HepG2 (cell line): ENCODE results near the gene ALKBH4. TPM values are rescaled to one million over a fixed set of nuclear protein-coding genes. Genes with fewer than 3 reads are reported as not detected.
"Not testable (repeated sequence)": the region's sequence is repeated elsewhere in the genome, so short reads cannot be mapped to it uniquely, and the experiment has no call there.

Experiments used
- ATAC-seq: fragments of 200-7000 bp; cut with Tn5 transposase; 3 replicates; pipeline ENCODE4 v1.9.1; 2020; ENCODE audit warnings: mild to moderate bottlenecking, moderate library complexity
- BruUV-seq: library from RNA; stranded (reverse); fragments of 400-500 nt; replicated peaks from 2 replicates; lab custom pipeline; 2021; lab: Mats Ljungman, UMichigan
- CTCF ChIA-PET: fragments of 300-600 bp; formaldehyde crosslinking; extraction: SDS; loops from one replicate; lab custom pipeline; 2021; ENCODE audit warnings: low total read pairs, inconsistent platforms, low intra/inter-chr PET ratio; lab: Yijun Ruan, JAX
- POLR2A ChIA-PET: fragments of 350-600 bp; sonication (Branson Sonifier 250); formaldehyde crosslinking; loops from one replicate; lab custom pipeline; 2020; ENCODE audit warnings: antibody characterized with exemption, inconsistent platforms; lab: Yijun Ruan, JAX
- DNase-seq: peaks from one replicate; pipeline ENCODE4 v3.0.0-alpha.2; 2015; ENCODE audit warnings: low spot score
- FAIRE-seq: peaks from 3 replicates; lab custom pipeline; 2011; peaks lifted over from hg19 to GRCh38; lab: Jason Lieb, UNC
- H2AFZ ChIP-seq: one replicate; pipeline ENCODE4 v1.6.1; 2011; ENCODE audit warnings: low read length, inconsistent platforms
- H3K27ac ChIP-seq: fragments of 300-600 bp; 3 replicates; pipeline ENCODE4 v1.8.0; 2011; ENCODE audit warnings: mixed run types, mild to moderate bottlenecking, mixed read lengths, low read length, inconsistent platforms; ENCODE audit not compliant: insufficient read depth; ENCODE audit errors: extremely low read length
- H3K27me3 ChIP-seq, 2 experiments: fragments of 200-600 bp in 1 of 2; 2 replicates in 1 of 2; 3 replicates in 1 of 2; pipeline versions ENCODE4 v1.6.0 to v1.8.0; 2011; ENCODE audit warnings: low read length in 2 of 2, mild to moderate bottlenecking in 2 of 2, moderate library complexity in 2 of 2, inconsistent platforms in 1 of 2; ENCODE audit not compliant: insufficient read depth in 2 of 2, control insufficient read depth in 1 of 2
- H3K36me3 ChIP-seq, 2 experiments: fragments of 200-600 bp in 1 of 2; replicated peaks in 1 of 2; 2 replicates in 1 of 2; 3 replicates in 1 of 2; pipeline versions ENCODE4 v1.5.1 to v1.8.0; 2011; ENCODE audit warnings: low read length in 2 of 2, inconsistent platforms in 1 of 2; ENCODE audit not compliant: insufficient read depth in 2 of 2, control insufficient read depth in 1 of 2
- H3K4me1 ChIP-seq: 2 replicates; pipeline ENCODE4 v1.5.1; 2012; ENCODE audit warnings: low read length, inconsistent platforms; ENCODE audit not compliant: insufficient read depth
- H3K4me2 ChIP-seq: 2 replicates; pipeline ENCODE4 v1.6.0; 2011; ENCODE audit warnings: low read depth, low read length, inconsistent platforms
- H3K4me3 ChIP-seq, 3 experiments: fragments of 200-600 bp in 1 of 3; sonication (generic), shearing (Covaris generic) in 1 of 3; replicated peaks in 1 of 3; 2 replicates each; pipeline ENCODE4 v1.5.1; 2011 to 2016; ENCODE audit warnings: low read length in 3 of 3, inconsistent platforms in 2 of 3, low read depth in 2 of 3, mild to moderate bottlenecking in 2 of 3, control low read depth in 1 of 3, mixed read lengths in 1 of 3; ENCODE audit not compliant: insufficient read depth in 1 of 3
- H3K79me2 ChIP-seq: one replicate; pipeline ENCODE4 v1.6.1; 2011; ENCODE audit warnings: low read length, inconsistent platforms; ENCODE audit not compliant: insufficient read depth
- H3K9ac ChIP-seq: 2 replicates; pipeline ENCODE4 v1.6.0; 2011; ENCODE audit warnings: mild to moderate bottlenecking, low read depth, low read length, inconsistent platforms; ENCODE audit not compliant: insufficient read depth
- H3K9me3 ChIP-seq: 2 replicates; pipeline ENCODE4 v1.5.1; 2012; ENCODE audit warnings: mild to moderate bottlenecking, low read length
- H4K20me1 ChIP-seq: 2 replicates; pipeline ENCODE4 v1.6.0; 2011; ENCODE audit warnings: inconsistent platforms, mild to moderate bottlenecking, low read length, moderate library complexity; ENCODE audit not compliant: insufficient read depth
- MYNN ChIP-seq: sonication (generic); formaldehyde crosslinking; IDR thresholded peaks from 2 replicates; pipeline ENCODE4 v1.4.0; 2020; ENCODE audit warnings: mild to moderate bottlenecking, low read depth, missing genetic modification reagents
- PHB2 ChIP-seq: fragments of 450-650 bp; IDR thresholded peaks from 2 replicates; pipeline ENCODE4 v1.6.1; 2018; ENCODE audit not compliant: partially characterized antibody
- RBFOX2 ChIP-seq: fragments of 200-400 bp; formaldehyde crosslinking; IDR thresholded peaks from 2 replicates; pipeline ENCODE4 v1.6.1; 2017; ENCODE audit warnings: low read depth, mild to moderate bottlenecking, low read length
- ZNF136 ChIP-seq: sonication (generic); formaldehyde crosslinking; IDR thresholded peaks from 2 replicates; pipeline ENCODE4 v1.8.1; 2022; ENCODE audit warnings: low read depth, mild to moderate bottlenecking, moderate library complexity, missing genetic modification reagents
- ZNF143 ChIP-seq: sonication (generic); formaldehyde crosslinking; IDR thresholded peaks from 2 replicates; pipeline ENCODE4 v1.4.0; 2020; ENCODE audit warnings: missing genetic modification reagents
- ZNF180 ChIP-seq: sonication (generic); formaldehyde crosslinking; IDR thresholded peaks from 2 replicates; pipeline ENCODE4 v1.4.0; 2020; ENCODE audit warnings: low read depth, missing genetic modification reagents, borderline replicate concordance
- ZNF232 ChIP-seq: sonication (generic); formaldehyde crosslinking; IDR thresholded peaks from 2 replicates; pipeline ENCODE4 v1.4.0; 2020; ENCODE audit warnings: missing genetic modification reagents, borderline replicate concordance
- ZNF879 ChIP-seq: sonication (generic); formaldehyde crosslinking; IDR thresholded peaks from 2 replicates; pipeline ENCODE4 v1.8.1; 2023; ENCODE audit warnings: missing genetic modification reagents
- WGBS: methylation state at CpG from one replicate; pipeline ENCODE4 v1.1.6; 2017; ENCODE audit warnings: low lambda C conversion rate; 5-methylcytosine and 5-hydroxymethylcytosine counted together
- in situ Hi-C: cut with HindIII; loops from 2 replicates; pipeline ENCODE4 v1.10.0; 2017; ENCODE audit warnings: low pct_unique_long_range_greater_than_20kb; ENCODE audit not compliant: extremely low pct_ligation_motif_present
- intact Hi-C: fragments of 100-400 bp; cut with micrococcal nuclease; formaldehyde crosslinking; loops from one replicate; pipeline ENCODE4 v1.10.0; 2022; ENCODE audit not compliant: unreplicated experiment
- polyA plus RNA-seq, 8 experiments: library from polyadenylated mRNA; depleted of rRNA in 3 of 8; stranded (reverse) in 7 of 8; unstranded in 1 of 8; fragments of >200 nt; fragmentation: Illumina TruSeq in 4 of 8; extraction: Trizol in 4 of 8; gene quantifications; 2 replicates each; pipeline versions ENCODE4 v1.2.1 to v1.2.3, GENCODE V29; 2011 to 2016; ENCODE audit warnings: low read depth in 4 of 8, missing spikeins in 1 of 8, mixed read lengths in 1 of 8; ENCODE audit not compliant: insufficient read depth in 1 of 8
- total RNA-seq, 5 experiments: library from RNA; depleted of rRNA; stranded (reverse); fragments of >200 nt; fragmentation: Illumina TruSeq; extraction: Trizol; gene quantifications; 2 replicates each; pipeline ENCODE4 v1.2.3, GENCODE V29; 2016; ENCODE audit warnings: low read depth in 1 of 5
- TF ChIP-seq, protein P1 (sequence below): sonication (generic); formaldehyde crosslinking; IDR thresholded peaks from 2 replicates; pipeline ENCODE4 v1.5.1; 2020; ENCODE audit warnings: missing genetic modification reagents, mild to moderate bottlenecking, borderline replicate concordance

Gene ALKBH4
- total and polyA plus RNA-seq, 2 of the 13 experiments (the other 11 are each of a cell fraction or from before 2014, with no cell fraction given): 2.6 to 8.8 TPM

DNA sequence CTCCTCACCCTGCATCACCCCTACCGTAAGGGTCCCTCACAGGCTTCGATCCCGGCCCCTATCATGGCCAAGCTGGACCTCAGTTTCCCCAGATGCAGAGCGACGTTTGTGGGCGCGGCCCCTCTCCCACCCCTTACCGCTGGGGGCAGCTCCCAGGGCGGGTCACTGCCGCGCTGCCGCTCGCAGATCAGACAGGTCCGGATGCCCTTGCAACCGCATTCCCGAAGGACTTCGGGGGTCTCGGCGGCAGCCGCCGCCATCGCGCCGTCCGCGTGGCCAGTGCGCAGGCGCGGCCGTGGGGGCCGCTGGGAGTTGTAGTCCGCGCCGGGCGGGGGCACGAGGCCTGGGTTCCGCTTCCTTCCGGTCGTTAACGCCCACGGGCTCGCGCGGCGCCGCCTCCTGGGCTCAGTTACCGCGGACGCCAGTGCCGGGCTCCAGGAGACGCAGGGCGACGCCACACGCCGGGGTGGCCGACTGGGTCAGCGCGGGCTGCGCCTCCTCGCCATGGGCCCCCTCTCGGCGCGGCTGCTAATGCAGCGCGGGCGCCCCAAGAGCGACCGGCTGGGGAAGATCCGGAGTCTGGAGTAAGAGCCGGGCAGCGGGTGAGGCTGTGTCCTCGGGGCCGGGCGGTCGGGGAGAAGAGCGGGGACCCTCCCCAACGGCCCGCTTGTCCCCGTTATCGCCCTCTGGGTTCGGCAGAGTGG lies at the start of gene ALKBH4, which contains the start of gene LRWD1 (continued):
- TF ChIP-seq ZNF136 (CRISPR knock-in tag): no peak
- peak; percentile 91 for TF ChIP-seq RBFOX2
- TF ChIP-seq ZNF180: no peak
- no peak for TF ChIP-seq MYNN
- TF ChIP-seq, protein P1, sequence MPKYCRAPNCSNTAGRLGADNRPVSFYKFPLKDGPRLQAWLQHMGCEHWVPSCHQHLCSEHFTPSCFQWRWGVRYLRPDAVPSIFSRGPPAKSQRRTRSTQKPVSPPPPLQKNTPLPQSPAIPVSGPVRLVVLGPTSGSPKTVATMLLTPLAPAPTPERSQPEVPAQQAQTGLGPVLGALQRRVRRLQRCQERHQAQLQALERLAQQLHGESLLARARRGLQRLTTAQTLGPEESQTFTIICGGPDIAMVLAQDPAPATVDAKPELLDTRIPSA (CRISPR knock-in tag): no peak
- no peak for TF ChIP-seq PHB2
- no peak for TF ChIP-seq ZNF879 (CRISPR knock-in tag)
- TF ChIP-seq ZNF143 (CRISPR knock-in tag): peak; percentile 97
- no peak for TF ChIP-seq ZNF232 (CRISPR knock-in tag)

DNA sequence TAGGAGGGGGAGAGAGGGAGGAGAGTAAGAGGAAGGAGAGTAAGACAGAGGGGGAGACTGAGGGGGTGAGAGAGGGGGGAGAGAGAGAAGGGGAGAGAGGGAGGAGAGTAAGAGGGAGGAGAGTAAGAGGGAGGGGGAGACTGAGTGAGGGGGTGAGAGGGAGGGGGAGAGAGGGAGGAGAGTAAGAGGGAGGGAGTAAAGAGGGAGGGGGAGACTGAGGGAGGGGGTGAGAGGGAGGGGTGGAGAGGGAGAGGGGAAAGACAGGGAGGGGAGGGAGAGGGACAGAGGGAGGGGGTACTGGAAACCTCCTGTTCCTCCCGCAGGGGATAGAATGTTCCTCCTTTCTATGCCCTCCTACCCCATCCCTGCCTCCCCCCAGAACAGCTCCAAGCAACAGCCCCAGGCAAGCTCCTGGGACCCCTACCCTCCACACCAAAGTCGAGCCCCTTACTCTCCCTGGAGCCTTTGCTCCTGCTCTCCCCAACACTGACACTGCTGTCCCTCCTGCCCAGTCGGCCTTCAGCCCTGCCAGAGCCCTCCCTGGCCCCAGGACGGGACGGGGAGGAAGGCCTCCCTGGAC lies 48.1 kb upstream of the ALKBH4 start:
- H3K27ac ChIP-seq, H3K9ac ChIP-seq, H3K4me1 ChIP-seq, POLR2A ChIA-PET, H2AFZ ChIP-seq, H4K20me1 ChIP-seq, H3K4me3 ChIP-seq, H3K9me3 ChIP-seq, CTCF ChIA-PET, H3K27me3 ChIP-seq, in situ Hi-C loops, FAIRE-seq, intact Hi-C loops, H3K4me2 ChIP-seq, H3K36me3 ChIP-seq, H3K79me2 ChIP-seq, BruUV-seq: not testable (repeated sequence)
- DNase-seq (peak; percentile 5), ATAC-seq (peak; percentile 2; the same call in 1 of the 3 replicates)
- 5% methylated on average over 5 of the region's 5 CpGs for WGBS

DNA sequence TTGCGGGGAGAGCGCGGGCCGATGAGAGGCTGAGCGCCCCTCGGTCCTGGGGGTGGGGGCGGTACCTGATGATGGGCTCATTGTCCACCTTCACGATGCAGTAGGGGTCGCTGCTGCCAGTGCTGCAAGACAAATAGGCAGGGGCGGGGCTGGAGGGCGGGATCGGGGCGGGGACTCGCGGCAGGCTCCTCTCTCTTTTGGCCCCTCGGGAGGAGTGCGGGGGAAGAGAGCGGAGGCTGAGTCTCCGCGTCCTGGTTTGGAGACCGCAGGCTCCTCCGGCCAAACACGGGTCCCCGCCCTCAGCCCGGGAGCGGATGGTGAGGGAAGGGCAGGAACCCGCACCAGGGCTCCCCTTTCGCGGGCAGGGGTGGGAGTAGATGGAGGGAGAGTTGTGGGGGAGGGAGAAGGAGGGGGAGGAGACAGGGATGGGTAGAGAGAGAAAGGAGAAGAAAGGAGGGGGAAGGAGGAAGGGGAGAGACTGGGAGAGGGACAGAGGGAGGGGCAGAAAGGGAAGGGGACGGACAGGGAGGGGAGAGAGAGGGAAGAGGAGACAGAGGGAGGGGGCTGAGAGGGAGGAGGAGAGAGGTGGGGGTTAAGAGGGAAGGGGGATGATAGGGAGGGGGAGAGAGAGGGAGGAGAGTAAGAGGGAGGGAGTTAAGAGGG lies 47.3 kb upstream of the ALKBH4 start:
- H3K4me3 ChIP-seq, FAIRE-seq, DNase-seq, H3K27me3 ChIP-seq, BruUV-seq, CTCF ChIA-PET, in situ Hi-C loops, H4K20me1 ChIP-seq, intact Hi-C loops, H2AFZ ChIP-seq, POLR2A ChIA-PET, H3K9me3 ChIP-seq, H3K4me2 ChIP-seq, H3K9ac ChIP-seq, H3K36me3 ChIP-seq, H3K27ac ChIP-seq, H3K4me1 ChIP-seq, H3K79me2 ChIP-seq: not testable (repeated sequence)
- WGBS: no CpG with 5 or more reads among the region's 30 CpGs
- ATAC-seq: peak; percentile 62
